Thyroid gland (tissue), 4 donors: ENCODE measurements around the gene MXD4.

Experiments used
- CTCF ChIP-seq, 6 experiments: fragments of 200-600 bp in 3 of 6; fragments of 450-650 bp in 3 of 6; sonication (generic) in 3 of 6; IDR thresholded peaks; one replicate each; pipeline ENCODE4 v1.5.1; 2016 to 2019; ENCODE audit warnings: antibody characterized with exemption in 6 of 6, mild to moderate bottlenecking in 2 of 6, inconsistent platforms in 1 of 6, moderate library complexity in 1 of 6
- POLR2A ChIP-seq, 2 donors: fragments of 450-650 bp; IDR thresholded peaks; one replicate each; pipeline ENCODE4 v1.6.1; 2017; ENCODE audit warnings: antibody characterized with exemption in 2 of 2, mild to moderate bottlenecking in 2 of 2, moderate library complexity in 1 of 2

GRCh38 chr4:2247128-2248043 is 14.5 kb downstream of the MXD4 start:
- TF ChIP-seq CTCF (IDR thresholded peaks at IDR 0.05), result no peak
- no peak for TF ChIP-seq POLR2A (IDR thresholded peaks at IDR 0.05)
